Upper lobe of left lung (tissue), 6 donors: ENCODE measurements around the gene C9orf72. TPM values are rescaled to one million over a fixed set of nuclear protein-coding genes. Genes with fewer than 3 reads are reported as not detected.

ENCODE experiments used
- ATAC-seq, 2 donors: fragments of 200-7000 bp; cut with Tn5 transposase; one replicate each; pipeline ENCODE4 v1.9.1; 2022; ENCODE audit warnings: mild to moderate bottlenecking in 2 of 2, moderate library complexity in 2 of 2; ENCODE audit not compliant: low FRiP score in 2 of 2
- DNase-seq, 2 donors: peaks; one replicate each; pipeline ENCODE4 v3.0.0-alpha.2; 2019 to 2020
- H3K27ac ChIP-seq, 4 donors: fragments of 200-600 bp; sonication (generic); one replicate each; pipeline ENCODE4 v1.5.1; 2016 to 2019
- H3K27me3 ChIP-seq, 4 donors: fragments of 200-600 bp; sonication (generic); one replicate each; pipeline ENCODE4 v1.5.1; 2017 to 2019
- H3K36me3 ChIP-seq, 4 donors: fragments of 200-600 bp; sonication (generic); one replicate each; pipeline ENCODE4 v1.5.1; 2016 to 2019
- H3K4me1 ChIP-seq, 4 donors: fragments of 200-600 bp; sonication (generic); one replicate each; pipeline ENCODE4 v1.5.1; 2018 to 2019
- H3K4me3 ChIP-seq, 4 donors: fragments of 200-600 bp; sonication (generic); one replicate each; pipeline ENCODE4 v1.5.1; 2017 to 2019; ENCODE audit warnings: mild to moderate bottlenecking in 2 of 4, moderate library complexity in 1 of 4
- H3K9me3 ChIP-seq, 4 donors: fragments of 200-600 bp; sonication (generic); one replicate each; pipeline ENCODE4 v1.5.1; 2018 to 2019
- EP300 ChIP-seq, 4 donors: sonication (generic); formaldehyde crosslinking; IDR thresholded peaks; one replicate each; pipeline ENCODE4 v1.5.1; 2017; ENCODE audit warnings: antibody characterized with exemption in 4 of 4, control low read depth in 2 of 4
- POLR2A ChIP-seq, 4 donors: fragments of 450-650 bp; IDR thresholded peaks; one replicate each; pipeline ENCODE4 v1.5.1; 2016 to 2017; ENCODE audit warnings: antibody characterized with exemption in 4 of 4, mild to moderate bottlenecking in 2 of 4
- POLR2AphosphoS5 ChIP-seq, 2 donors: sonication (generic); formaldehyde crosslinking; IDR thresholded peaks; one replicate each; pipeline ENCODE4 v1.5.1; 2017; ENCODE audit warnings: antibody characterized with exemption in 2 of 2
- WGBS, 2 donors: methylation state at CpG; one replicate each; pipeline ENCODE4 v1.1.5; 2017 to 2018; 5-methylcytosine and 5-hydroxymethylcytosine counted together
- total RNA-seq, 6 donors: library from RNA; depleted of rRNA in 4 of 6; stranded (reverse); fragments of >200 nt in 4 of 6; gene quantifications; one replicate each; pipeline versions ENCODE4 v1.1.0 to v1.2.1, GENCODE V29; 2016 to 2021
- TF ChIP-seq, protein P1 (sequence below), 6 experiments: fragments of 450-650 bp in 4 of 6; fragments of 200-600 bp in 2 of 6; sonication (generic) in 2 of 6; IDR thresholded peaks; one replicate each; pipeline ENCODE4 v1.5.1; 2016 to 2019; ENCODE audit warnings: antibody characterized with exemption in 6 of 6
- donor health status: DM: no; HTN: no; CAD: no; lungs with moderate emphysema.
- donor health status: DM: no; HTN: yes; CAD: no; lungs with severe emphysema.

C9orf72 gene
- total RNA-seq, 6 donors from 2014 or later, result 16.9 to 57.8 (median 24.9) TPM

DNA sequence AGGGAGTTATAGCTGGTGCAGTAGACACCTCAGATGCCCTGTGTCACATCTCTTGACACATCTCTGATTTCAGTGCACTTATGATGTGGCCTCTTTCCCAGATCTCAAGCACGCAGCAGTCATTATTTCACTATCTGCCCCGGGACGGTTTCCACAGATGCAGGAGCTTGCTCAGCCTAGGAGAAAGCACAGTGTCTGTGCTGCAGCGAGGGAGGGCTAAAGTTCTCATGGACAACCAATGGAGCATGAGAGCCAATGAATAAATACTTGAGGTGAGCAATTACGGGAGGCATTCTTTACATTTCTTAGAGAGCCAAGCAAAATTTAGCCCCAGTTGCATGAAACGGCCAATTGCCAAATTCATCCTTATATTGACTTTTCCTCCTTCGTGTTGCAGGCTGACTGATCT lies 36.2 kb downstream of the C9orf72 start:
- H3K4me3 ChIP-seq, result no peak overlapping the region
- no peaks in the 10 kb centered on the region for H3K27me3 ChIP-seq
- ATAC-seq, result no peak
- peak in 1 of 2 donors; percentile 27 for DNase-seq
- TF ChIP-seq EP300 (IDR thresholded peaks at IDR 0.05) (no peak), POLR2AphosphoS5 (IDR thresholded peaks at IDR 0.05) (no peak), POLR2A (IDR thresholded peaks at IDR 0.05) (no peak)
- TF ChIP-seq, protein P1, sequence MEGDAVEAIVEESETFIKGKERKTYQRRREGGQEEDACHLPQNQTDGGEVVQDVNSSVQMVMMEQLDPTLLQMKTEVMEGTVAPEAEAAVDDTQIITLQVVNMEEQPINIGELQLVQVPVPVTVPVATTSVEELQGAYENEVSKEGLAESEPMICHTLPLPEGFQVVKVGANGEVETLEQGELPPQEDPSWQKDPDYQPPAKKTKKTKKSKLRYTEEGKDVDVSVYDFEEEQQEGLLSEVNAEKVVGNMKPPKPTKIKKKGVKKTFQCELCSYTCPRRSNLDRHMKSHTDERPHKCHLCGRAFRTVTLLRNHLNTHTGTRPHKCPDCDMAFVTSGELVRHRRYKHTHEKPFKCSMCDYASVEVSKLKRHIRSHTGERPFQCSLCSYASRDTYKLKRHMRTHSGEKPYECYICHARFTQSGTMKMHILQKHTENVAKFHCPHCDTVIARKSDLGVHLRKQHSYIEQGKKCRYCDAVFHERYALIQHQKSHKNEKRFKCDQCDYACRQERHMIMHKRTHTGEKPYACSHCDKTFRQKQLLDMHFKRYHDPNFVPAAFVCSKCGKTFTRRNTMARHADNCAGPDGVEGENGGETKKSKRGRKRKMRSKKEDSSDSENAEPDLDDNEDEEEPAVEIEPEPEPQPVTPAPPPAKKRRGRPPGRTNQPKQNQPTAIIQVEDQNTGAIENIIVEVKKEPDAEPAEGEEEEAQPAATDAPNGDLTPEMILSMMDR (IDR thresholded peaks at IDR 0.05), result no peak
- no peak overlapping the region for H3K27ac ChIP-seq
- no peaks in the 10 kb centered on the region for H3K36me3 ChIP-seq
- peaks cover 27 to 44% (median 32%) of the 10 kb centered on the region in 4 donors for H3K4me1 ChIP-seq
- no peaks in the 10 kb centered on the region for H3K9me3 ChIP-seq
- WGBS, 2 donors, result 64 to 78% methylated on average over 7 of the region's 7 CpGs

DNA sequence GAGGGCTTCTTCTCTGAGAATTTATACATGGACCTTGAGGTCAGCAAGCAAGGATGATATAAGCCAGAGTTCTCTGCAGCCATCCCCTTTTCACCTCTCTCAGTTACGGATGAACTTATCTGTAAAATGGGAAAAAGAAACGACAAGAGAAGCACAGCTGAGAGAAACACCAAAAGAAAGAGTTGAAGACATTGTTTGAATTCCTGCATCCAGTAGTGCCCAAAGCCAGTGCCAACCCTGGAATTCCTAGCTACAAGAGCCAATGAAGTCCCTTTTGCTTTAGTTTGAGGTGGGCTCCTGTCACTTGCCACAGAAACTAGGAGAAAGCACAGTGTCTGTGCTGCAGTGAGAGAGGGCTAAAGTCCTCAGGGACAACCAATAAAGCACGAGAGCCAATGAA lies 37.1 kb downstream of the C9orf72 start:
- no peak overlapping the region for H3K4me3 ChIP-seq
- H3K36me3 ChIP-seq, result no peaks in the 10 kb centered on the region
- DNase-seq (no peak), ATAC-seq (no peak)
- 79 to 93% methylated on average over 3 of the region's 3 CpGs for WGBS, 2 donors
- no peaks in the 10 kb centered on the region for H3K27me3 ChIP-seq
- H3K27ac ChIP-seq, result no peak overlapping the region
- no peaks in the 10 kb centered on the region for H3K9me3 ChIP-seq
- H3K4me1 ChIP-seq, result peaks cover 27 to 44% (median 32%) of the 10 kb centered on the region in 4 donors
- no peak for TF ChIP-seq POLR2A (IDR thresholded peaks at IDR 0.05)
- no peak for TF ChIP-seq EP300 (IDR thresholded peaks at IDR 0.05)
- TF ChIP-seq, protein P1 (IDR thresholded peaks at IDR 0.05), result no peak
- TF ChIP-seq POLR2AphosphoS5 (IDR thresholded peaks at IDR 0.05), result no peak

DNA sequence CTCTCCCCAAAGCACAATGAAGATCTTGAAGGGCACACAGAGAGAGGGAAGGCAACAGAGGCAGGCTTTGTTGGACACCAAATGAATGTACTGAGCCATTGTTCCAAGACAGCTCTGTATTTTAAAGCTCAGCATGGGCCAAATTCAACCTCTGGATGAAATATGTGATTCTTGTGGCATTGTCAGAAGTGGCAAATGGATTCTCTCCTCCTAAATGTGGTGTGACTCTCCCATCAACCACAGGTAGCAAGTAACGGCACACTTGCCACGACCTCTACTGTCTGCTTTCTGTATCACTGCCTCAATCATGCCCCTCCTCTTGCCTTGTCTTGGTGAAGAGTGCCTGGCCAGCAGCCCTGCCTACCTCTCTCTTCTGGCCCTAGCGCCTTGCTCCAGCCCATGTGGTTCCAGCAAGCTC lies 37.6 kb downstream of the C9orf72 start:
- DNase-seq, result peak in 1 of 2 donors; percentile 55
- Histone ChIP-seq H3K36me3 (no peaks in the 10 kb centered on the region), H3K4me1 (peaks cover 24 to 40% (median 31%) of the 10 kb centered on the region in 4 donors), H3K9me3 (no peaks in the 10 kb centered on the region), H3K4me3 (no peak overlapping the region), H3K27ac (peak overlapping the region in 1 of 4 donors; percentile 13), H3K27me3 (no peaks in the 10 kb centered on the region)
- no peak for TF ChIP-seq EP300 (IDR thresholded peaks at IDR 0.05)
- TF ChIP-seq, protein P1 (IDR thresholded peaks at IDR 0.05), result peak in 1 of 6 experiments; percentile 20
- no peak for ATAC-seq
- 47 to 69% methylated on average over 3 of the region's 3 CpGs for WGBS, 2 donors

DNA sequence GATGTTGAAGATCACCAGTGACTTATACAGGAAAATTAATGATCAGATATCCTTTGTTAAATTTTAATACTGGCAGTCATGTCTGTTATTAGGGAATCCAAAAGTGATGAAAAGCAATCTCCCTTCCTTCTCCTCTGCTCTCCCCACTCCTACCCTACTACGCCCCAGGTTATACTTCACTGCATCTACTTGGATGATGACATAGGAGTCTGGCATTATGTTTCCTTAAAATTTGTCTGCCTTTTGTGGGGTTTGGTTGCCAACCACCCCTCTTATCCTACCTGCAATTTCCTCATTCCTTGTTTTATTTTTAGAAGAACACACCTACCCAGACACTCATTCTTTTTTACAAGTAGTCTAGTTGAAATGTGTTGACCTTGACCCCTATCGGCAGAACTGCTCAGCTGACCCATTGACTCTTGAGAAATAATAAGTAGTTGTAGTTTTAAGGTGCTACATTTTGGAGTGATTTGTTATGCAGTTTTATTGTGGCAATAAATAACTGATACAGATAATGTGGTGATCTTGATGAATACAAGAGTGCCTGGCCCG lies 38.5 kb downstream of the C9orf72 start:
- DNase-seq (peak in 1 of 2 donors; percentile 24), ATAC-seq (peak in 1 of 2 donors; percentile 64)
- peaks cover 20 to 34% (median 25%) of the 10 kb centered on the region in 4 donors for H3K4me1 ChIP-seq

DNA sequence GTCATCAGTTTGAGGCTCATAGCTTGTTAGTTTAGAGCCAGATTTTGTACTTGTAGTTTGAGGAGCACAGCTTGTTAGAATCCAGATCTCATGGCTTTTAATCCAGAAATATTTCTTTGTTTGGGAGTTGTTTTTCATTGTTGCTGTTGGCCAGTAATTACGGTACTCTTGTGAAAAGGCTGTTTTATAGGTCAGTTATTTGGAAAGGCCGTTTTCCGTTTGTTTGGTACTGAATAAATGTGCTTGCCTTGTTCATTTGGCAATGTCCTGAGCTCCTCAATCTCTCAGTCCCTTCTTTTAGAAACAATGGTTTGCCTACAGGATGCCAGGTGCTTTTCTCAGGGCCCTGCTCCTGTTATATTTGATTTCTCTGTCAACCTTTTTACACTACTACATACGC lies 39.1 kb downstream of the C9orf72 start:
- TF ChIP-seq, protein P1 (IDR thresholded peaks at IDR 0.05), result no peak
- TF ChIP-seq EP300 (IDR thresholded peaks at IDR 0.05), result no peak
- TF ChIP-seq POLR2AphosphoS5 (IDR thresholded peaks at IDR 0.05), result no peak
- no peak for TF ChIP-seq POLR2A (IDR thresholded peaks at IDR 0.05)
- ATAC-seq (no peak), DNase-seq (no peak)
- H3K9me3 ChIP-seq, result no peaks in the 10 kb centered on the region
- no peaks in the 10 kb centered on the region for H3K27me3 ChIP-seq
- H3K4me3 ChIP-seq, result no peak overlapping the region
- peak overlapping the region in 2 of 4 donors; percentile 5 to 40 for H3K27ac ChIP-seq
- peaks cover 15 to 29% (median 20%) of the 10 kb centered on the region in 4 donors for H3K4me1 ChIP-seq
- no peaks in the 10 kb centered on the region for H3K36me3 ChIP-seq
- 47 to 53% methylated on average over 4 of the region's 4 CpGs for WGBS, 2 donors

More for the DNA sequence above, 38.5 kb downstream of the C9orf72 start:
- 65 to 67% methylated on average over 3 of the region's 3 CpGs for WGBS, 2 donors
- Histone ChIP-seq H3K4me3 (no peak overlapping the region), H3K9me3 (no peaks in the 10 kb centered on the region), H3K36me3 (no peaks in the 10 kb centered on the region), H3K27ac (peak overlapping the region in 1 of 4 donors; percentile 5), H3K27me3 (no peaks in the 10 kb centered on the region)
- TF ChIP-seq EP300 (IDR thresholded peaks at IDR 0.05), result peak in 1 of 4 donors; percentile 40
- TF ChIP-seq POLR2A (IDR thresholded peaks at IDR 0.05), result no peak
